Right forelimb (tissue), 1 donor: ENCODE results near the gene CREBBP.
"Not testable (repeated sequence)": the region's sequence is repeated elsewhere in the genome, so short reads cannot be mapped to it uniquely, and the experiment has no call there.

Experiments used
- DNase-seq: peaks from one replicate; pipeline ENCODE4 v3.0.0-alpha.2; 2018

CREBBP gene

DNA sequence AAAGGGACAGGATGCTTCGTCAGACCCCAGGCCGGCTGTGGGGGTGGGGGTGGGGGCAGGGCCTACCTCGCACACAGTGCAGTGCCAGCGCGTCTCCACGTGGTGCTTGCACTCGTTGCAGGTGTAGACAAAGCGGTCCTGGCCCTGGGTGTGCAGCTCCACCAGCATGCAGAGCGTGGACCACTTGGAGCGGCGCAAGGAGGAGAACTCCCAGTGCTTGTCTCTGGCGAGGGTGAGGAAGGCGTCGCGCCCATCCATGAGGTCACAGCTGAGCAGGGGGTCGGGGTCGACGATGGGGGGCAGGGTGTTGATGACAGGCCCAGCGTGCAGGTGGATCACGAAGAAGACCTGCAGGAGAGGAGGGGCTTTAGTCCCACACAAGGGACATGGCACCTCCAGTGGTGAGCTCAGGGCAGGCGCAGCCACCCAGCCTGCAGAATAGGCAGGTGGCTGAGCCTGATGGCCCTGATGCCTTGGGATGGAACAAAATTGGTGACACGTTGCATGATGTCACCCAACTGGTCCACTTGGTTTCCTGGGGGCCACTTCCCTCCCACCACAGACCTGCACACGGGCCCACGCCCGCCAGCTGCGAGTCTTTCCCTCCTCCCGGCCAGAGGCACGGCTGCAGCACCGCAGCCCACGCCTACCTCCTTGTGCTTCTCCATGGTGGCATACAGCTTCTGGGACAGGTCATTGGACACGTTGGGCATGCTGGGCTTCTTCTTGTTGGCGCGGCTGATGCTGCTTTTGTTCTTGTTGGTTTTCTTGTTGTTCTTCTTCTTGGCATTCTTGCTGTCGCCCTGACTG, 149.2 kb downstream of the CREBBP start:
- DNase-seq = no peak

DNA sequence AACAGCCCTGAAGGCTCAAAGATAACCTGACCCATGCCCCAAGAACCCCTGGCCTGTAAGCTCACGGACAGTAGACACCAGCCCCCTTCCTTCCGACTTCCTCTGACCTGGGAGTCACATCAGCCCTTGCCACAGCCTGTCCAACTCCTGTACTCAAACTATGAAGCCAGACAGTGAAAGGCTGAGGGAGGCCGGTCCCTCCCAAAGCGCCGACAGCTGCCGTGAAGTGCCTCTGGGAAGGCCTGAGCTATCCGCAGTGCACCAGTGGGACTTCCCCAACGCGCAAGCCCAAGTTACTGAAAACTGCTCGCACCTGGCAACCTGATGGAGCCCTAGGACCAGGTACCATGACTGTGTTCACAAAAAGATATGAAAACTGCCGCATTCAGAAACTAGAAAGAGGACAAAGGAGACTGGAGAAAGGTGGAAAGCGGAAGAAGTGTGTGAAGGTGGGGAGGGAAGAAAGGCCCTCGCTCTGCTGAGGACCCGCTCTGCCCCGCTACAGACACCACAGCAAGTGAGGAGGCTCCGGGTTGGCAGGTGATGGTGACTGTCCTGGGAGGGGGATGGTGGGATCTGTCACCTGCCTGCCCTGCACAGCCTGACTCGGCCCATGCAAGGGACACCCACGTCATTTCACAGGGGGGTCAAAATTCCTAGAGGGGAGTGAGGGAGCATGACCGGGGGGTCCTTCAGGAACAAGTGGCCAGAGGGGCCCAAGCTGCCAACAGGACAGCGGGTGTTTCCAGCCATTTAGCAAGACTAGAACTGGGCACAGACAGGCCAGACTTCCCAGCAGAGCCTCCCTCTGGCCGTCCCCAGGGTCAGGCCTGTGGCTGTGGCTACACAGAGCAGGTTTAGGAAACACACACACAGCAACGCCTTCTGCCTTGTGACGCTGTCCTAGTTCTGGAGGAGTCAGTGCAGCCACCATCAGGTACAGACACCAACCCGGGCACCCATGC, 150.1 kb downstream of the CREBBP start:
- DNase-seq = no peak

DNA sequence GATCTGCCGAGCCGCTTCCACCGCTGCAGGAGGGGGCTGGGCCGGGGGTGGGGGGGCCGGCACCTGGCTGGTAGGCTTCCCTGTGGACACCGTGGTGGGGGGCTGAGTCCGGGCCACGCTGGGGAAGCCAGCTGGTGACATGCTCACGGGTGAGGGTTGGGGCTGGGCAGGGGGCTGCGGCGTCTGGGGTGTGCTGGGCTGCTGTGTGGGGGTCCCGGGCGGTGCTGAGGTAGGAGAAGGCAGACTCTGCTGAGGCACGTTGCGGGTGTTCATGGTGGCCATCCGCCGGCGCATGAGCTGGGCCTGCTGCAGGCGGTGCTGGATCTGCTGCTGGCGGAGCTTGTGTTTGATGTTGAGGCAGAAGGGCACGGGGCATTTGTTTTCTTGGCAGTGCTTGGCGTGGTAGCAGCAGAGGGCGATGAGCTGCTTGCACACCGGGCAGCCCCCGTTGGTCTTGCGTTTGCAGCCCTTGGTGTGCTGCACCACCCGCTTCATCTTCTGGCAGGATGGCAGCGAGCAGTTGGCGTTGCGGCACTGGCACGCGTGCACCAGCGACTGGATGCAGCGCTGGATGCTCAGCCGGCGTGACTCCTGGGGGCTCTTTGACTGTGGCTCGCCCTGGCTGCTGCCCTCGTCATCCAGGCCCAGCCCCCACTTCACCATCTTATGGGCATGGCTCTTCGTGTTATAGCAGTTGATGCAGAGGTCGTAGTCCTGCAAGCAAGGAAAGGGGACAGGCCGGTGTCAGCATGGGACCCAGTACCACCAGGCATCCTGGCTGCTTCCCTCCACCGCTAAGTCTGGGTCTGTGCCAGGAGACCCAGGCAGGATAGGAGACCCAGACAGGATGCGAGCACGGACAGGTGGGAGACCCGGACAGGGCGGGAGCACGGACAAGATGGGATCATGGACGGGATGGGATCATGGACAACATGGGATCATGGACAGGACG, 151.1 kb downstream of the CREBBP start:
- DNase-seq = no peak

DNA sequence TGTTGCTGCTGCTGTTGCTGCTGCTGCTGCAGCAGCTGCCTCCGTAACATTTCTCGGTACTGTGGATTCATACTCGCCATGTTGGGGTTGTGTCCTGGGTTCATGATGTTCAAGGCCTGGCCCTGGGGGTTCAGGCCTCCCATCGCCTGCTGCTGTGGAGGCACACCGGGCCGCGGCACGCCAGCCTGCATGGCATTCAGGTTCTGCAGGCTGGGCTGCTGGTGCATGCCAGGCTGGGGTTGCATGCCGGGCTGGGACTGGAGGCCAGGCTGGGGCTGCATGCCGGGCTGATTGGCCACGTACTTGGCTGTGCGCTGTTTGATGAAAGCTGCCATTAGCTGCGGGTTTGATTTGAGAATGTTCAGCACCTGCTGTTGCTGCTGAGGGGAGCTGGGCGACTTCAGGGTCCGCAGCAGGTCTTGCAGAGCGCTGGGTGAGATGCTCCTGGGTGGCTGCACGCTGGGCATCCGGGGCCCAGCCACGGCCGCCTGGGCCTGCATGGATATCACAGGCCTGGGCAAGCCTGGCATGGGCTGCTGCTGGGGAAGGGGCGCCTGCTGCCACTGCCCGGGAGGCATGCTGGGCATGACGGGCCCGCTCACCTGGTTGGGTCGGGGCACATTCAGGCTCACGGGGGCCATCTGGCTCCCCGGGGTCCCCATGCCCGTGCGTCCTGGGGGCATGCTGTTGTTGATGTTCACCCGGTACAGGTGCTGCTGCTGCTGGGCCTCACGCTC, 151.9 kb downstream of the CREBBP start:
- no peak for DNase-seq

DNA sequence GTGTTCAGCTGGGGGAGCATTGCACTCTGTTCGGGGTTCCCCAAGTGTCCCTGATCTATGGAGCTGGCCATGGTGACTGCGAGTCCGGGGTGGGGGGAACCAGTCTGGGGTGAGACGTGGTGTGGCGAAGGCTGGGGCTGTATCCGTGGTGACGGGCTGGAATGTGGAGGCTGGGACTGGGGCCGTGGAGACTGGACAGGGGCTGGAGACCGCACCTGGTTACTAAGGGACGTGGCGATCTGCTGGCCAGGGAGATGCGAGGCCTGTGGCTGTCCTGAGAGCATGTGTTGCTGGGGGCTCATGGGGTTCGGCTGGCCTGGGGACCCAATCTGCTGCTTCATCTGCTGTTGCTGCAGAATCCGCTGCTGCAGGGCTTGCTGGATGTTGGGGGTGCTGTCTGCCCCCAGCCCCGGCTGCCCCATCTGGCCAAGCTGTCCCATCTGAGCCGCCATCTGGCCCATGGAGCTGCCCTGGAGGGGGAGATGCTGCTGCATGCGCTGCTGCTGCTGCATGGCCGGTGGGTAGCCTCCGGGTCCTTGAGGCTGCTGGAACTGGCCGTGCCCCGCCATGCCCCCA, 152.6 kb downstream of the CREBBP start:
- DNase-seq = no peak

DNA sequence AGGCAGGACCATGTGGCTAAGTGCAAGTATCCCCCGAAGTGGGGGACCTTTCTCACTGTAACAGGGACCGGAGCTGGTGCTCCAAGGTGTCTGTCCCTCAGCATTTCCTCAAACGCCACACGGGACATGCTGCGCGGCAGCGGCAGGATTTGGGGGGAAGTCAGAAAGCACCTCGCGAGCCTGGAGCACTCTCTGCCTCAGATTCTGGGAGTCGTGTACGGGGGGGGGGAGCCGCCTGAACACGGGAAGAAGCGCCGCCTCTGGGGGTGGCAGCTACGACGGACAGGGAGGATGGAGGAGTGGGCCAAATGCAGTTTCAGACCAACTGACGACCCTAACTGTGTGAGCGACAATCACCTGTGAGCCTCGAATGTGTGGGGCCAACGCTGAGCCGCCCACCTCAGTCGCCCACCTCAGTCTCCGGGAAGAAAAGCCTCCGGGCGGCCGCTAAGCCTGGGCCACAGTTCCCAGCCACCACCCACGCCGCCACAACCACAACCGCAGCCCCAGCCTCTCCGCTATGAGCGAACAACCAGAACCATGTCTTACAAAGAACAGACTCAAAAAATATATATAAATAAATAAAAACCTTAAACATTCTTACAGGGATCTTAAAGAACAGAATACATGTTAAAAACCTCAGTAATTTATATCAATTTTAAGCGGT, 154.4 kb downstream of the CREBBP start:
- no peak for DNase-seq

DNA sequence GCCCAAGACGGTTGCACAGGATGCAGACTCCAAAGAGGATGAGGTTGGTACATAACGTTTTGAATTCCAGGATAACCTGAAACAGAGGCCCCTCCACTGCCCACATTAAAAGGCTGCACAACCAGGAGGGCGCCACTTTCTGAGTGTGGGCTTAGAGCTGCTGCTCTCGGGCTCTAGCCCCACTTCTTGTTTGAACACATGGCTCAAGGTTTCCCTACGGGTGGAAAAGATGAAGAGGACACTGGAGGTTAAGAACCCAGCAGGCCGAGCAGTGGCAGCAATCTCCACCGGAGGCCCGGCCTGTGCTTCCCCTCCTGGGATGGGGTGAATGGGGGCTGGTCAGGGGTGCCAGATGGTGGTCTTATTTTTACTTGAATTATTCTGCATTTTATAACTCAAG, 155.2 kb downstream of the CREBBP start:
- DNase-seq = no peak

DNA sequence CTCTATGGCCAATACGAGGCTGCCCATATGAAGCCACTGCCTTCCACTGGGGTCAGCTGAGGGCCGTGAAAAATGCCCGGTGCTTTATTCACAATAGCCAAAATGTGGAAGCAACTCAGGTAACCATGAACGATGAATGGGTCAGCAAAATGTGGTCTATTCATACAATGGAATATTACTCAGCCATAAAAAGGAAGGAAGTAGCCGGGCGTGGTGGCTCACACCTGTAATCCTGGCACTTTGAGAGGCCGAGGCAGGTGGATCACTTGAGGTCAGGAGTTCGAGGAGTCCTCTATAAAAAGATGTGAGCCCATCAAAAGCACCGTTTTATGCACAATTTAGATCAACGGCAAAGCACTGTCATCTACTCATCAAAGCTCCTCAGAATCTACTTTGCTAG, 158.0 kb downstream of the CREBBP start:
- no peak for DNase-seq

DNA sequence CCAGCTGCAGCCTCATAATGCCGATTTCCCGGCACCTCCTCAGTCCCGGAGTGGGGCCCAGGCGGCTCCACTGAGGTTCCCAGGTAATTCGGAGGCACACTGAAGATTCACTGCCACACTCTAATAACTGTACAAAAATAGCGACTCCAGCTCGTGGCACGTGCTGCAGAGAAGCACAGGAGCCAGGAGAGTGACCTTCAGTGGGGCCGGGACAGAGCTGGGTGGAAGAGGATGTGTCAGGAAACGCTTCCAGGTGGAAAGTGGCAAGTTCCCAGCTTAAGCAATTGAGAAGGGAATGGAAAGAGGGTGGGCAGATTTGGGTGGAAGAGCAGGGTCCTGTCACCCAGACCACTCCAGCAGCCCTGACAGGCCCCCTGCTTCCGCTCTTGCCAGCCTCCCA, 160.1 kb downstream of the CREBBP start:
- no peak for DNase-seq

DNA sequence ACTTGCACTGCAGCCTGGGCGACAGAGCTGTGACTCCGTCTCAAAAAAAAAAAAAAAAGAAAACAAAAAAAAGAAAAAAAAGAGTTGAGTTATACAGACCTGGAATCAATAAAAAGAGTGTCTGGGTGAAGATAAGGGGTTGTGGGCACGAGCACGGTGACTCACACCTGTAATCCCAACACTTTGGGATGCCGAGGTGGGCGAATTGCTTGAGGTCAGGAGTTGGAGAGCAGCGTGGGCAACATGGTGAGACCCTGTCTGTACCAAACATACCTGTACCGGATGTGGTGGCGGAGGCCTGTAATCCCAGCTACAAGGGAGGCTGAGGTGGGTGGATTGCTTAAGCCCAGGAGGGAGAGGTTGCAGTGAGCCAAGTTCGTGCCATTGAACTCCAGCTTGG, 161.9 kb downstream of the CREBBP start:
- DNase-seq = no peak

DNA sequence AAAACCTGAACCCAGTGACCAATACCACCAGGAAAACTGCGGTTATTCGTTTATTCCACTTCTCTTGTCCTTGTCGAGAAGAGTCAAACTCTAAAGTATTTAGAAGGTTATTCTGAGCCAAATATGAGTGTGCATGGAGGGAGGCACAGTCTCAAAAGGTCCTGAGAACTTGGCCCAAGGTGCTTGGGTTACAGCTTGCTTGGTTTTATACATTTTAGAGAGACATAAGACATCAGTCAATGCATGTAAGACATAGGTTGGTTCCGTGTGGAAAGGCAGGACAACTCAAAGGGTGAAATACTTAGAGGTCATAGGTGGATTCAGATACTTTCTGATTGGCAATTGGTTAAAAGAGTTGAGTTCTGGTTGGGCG, 162.5 kb downstream of the CREBBP start:
- no peak for DNase-seq

DNA sequence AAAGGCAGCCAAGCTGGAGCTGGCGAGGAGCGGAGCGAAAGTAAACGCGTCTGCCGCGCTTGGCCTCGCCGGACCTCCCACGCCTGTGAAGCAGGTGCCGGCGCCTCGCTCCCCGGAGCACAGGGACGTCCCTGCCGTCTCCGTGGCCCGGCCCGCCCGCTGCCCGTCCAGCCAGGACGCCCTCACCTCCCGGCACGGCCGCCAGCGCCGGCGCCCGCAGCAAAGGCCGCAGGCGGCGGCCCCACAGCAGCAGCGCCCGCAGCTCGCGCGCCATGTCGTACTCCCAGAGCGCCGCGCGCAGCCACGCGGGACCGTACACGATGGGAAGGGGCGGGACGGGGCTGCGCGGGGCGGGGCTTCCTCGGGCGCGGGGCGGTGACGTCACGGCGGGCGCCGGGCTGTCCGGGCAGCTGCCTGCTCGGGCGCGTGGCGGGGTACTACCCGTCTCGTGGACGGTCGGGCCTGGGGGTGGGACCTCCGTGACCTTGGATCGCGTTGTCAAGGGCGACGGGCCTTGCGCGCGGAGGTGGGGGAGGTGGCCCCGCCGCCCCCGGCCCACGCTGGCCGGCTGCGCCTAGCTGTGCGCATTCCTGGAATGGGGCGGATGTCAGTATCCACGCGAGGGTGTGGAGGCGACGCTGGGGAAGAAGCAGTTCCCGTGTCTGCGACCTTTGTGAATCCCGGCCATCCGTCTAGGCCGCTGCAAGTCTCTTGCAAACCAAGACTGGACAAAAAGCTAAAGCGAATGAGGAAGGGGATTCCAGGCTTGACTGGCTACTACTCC, 163.1 kb downstream of the CREBBP start, which contains the start of gene TRAP1:
Gene TRAP1 (minus strand): TSS at position 290 of the 784 bp plus-strand sequence. CDS start 16 bp downstream, at position 274.
- peak; percentile 94 for DNase-seq

DNA sequence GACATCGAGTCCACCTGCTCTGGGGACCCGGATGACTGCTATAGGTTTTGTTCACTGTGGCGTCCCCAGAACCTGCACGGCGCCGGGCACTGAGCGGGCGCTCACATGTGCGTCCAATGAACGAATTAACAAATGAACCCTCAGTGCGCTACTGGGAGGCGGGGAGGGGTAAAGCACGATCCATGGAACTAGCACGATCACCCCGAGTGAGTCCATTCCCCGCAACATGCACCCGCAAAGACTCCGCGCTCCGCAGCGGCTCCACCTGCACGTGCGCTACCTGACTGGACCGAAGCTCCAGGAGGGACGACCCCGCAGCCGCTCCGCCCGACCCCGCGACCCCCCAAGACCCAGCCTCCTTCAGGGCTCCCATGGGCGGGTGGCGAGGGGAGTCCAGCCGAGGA, 163.7 kb downstream of the CREBBP start:
- DNase-seq = no peak

DNA sequence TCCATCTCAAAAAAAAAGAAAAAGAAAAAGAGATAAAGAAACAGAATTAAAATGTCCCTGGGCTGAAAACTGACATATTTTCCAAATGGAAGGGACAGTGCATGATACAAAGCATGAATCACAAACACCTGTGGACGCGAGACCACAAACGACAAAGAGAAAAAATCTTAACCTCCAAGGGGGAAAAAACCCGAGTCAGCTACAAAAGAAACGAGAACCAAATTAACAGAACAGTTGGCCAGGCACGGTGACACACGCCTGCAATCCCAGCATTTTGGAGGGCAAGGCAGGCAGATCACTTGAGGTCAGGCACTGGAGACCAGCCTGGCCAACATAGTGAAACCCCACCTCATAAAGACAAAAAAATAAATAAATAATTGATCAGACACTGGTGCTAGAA, 165.1 kb downstream of the CREBBP start:
- DNase-seq = no peak

DNA sequence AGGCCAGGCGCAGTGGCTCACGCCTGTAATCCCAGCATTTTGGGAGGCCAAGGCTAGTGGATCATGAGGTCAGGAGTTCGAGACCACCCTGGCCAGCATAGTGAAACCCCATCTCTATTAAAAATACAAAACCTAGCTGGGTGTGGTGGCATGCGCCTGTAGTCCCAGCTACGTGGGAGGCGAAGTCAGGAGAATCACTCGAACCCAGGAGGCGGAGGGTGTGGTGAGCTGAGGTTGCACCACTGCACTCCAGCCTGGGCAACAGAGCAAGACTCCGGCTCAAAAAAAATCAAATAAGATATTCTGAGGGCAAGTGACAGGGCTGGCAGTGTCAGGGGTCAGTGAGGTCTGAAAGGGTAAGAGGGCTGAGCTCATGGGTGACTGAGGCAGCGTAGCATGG, 166.1 kb downstream of the CREBBP start:
- not testable (repeated sequence) for DNase-seq

DNA sequence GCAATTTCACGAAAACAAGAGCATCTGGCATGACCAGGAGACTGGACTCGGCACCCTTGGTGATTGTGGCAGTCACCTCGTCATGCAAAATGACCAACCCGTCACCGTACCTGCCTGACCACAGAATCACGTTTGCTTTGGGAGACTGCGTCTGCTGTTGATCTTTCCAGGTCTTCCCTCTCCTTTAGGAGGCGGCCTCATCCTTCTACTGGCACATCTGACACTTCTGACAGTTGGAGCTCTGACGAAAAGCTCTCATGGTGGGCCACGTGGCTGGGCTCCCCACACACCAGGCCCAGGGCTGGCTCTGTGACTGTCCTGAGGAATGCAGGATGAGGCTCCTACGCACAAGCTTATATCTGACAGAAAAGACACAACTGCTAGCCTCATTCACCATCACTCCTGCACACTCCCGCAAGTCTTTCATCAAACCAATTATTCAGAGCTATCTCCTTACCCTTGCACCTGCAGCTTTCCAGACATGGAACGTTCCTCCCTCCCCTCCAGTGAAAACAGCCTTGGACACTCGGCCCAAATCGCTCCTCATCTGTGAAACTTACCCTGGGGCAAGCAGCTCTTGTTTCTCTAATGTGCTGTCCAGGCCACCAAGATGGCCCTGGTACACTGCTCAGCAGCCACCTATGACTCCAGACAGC, 166.8 kb downstream of the CREBBP start:
- no peak for DNase-seq

DNA sequence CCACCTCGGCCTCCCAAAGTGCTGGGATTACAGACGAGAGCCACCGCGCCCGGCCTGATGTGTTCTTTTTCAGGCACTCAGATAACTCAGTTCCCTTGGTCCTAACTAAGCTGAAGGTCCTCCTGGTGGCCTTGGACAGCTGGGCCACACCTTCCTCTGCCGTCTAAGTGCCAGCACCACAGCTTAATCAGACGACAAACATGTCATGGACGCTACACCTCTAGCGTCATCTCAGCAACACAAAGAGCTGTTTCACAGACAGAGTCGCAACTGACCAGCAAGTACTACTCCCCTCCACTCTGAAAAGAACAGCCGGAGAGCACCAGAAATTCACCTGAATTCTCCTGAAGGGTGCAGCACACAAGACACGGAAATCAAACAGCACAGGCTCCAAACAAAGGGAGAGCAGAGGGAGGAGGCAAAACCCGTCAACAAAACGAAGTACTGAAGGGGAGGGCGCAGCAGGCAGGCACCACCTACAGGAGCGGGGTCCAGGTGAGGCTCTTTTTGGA, 167.6 kb downstream of the CREBBP start:
- no peak for DNase-seq

DNA sequence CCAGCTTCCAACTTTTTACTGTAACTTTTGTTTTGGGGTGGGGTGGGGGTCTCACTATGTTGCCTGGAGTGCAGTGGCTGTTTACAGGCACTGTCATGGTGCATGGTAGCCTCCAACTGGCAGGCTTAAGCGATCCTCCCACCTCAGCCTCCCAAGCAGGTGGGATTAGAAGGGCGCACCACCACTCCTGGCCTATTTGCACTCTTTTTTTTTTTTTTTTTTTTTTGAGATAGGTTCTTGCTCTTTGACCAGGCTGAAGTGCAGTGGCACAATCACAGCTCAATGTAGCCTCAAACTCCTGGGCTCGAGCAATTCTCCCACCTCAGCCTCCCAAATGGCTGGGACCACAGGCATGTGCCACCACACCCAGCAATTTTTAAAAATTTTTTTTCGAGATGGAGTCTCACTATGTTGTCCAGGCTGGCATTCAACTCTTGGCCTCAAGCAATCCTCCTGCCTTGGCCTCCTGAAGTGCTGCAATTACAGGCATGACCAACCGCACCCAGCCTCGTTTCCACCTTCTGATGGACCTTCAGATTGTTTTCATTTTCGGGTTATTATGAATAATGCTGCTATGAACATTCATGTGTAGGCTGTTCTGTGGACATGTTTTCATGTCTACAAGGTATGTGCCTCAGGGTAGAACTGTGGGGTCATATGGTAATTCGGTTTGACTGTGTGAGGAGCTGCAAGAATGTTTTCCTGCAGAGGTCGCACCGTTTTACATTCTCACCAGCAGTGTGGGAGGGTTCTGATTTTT, 174.1 kb downstream of the CREBBP start:
- no peak for DNase-seq

DNA sequence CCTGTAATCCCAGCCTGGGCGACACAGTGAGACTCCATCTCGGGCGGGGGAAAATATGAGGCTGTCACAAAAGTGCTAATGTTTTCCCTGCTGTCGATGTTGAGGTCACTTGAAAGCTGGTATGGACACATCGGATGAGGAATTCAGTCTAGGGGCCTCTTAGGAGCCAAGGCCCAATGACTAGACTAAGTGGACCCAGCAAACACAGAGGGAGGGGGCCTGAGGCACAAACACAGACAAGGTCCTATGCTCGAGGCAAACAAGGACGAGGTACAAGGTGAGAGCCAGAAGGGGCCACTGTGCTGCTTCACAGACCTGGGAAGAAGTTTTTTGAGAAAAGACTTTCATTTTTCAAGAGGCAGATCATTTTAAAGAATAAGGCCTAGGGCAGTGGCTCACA, 178.4 kb downstream of the CREBBP start:
- DNase-seq = no peak
